ENCODE measurements around the gene LCK.

DNA sequence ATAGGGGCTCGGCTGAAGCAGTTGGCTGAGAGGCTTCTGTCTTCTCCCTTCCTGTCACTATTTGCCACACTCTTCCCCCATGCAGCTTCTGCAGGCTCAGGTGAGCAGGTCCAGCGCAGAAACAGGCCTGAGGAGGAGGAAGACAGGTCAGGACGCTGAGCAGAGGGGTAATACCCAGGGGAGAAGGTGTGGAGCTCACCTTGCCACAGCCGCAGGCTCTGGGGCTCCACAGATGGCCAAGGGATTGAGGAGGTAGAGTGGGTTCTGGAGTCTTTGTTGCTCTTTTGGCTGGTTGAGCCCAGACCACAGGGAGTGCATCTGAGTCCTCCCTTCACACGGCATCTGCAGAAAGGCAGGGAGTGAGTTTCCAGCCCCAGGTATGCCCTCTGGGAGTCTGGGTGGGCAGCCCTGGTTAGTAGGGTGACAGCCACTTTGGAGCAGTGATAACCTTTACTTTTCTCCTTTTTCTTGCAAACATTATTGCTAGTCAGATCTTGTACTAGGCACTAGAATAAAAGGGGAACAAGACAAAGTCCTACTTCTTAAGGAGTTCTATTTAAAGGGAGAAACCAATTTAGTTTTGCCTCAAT is 19.1 kb upstream of the LCK start:
- TF ChIP-seq, protein P1, sequence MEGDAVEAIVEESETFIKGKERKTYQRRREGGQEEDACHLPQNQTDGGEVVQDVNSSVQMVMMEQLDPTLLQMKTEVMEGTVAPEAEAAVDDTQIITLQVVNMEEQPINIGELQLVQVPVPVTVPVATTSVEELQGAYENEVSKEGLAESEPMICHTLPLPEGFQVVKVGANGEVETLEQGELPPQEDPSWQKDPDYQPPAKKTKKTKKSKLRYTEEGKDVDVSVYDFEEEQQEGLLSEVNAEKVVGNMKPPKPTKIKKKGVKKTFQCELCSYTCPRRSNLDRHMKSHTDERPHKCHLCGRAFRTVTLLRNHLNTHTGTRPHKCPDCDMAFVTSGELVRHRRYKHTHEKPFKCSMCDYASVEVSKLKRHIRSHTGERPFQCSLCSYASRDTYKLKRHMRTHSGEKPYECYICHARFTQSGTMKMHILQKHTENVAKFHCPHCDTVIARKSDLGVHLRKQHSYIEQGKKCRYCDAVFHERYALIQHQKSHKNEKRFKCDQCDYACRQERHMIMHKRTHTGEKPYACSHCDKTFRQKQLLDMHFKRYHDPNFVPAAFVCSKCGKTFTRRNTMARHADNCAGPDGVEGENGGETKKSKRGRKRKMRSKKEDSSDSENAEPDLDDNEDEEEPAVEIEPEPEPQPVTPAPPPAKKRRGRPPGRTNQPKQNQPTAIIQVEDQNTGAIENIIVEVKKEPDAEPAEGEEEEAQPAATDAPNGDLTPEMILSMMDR (IDR thresholded peaks at IDR 0.05 in 2 of 3, conservative IDR thresholded peaks at IDR 0.05 in 1 of 3; ENCODE audit: control insufficient read depth in 2 of 3, extremely low read depth in 1 of 3, insufficient read depth in 1 of 3, low read depth in 3 of 3, low read length in 3 of 3) = no peak
- no peak for TF ChIP-seq TCF3 (IDR thresholded peaks at IDR 0.05; ENCODE audit: borderline replicate concordance, insufficient read depth, low read depth, low read length)
- TF ChIP-seq NFXL1 (IDR thresholded peaks at IDR 0.05; ENCODE audit: borderline replicate concordance) = no peak
